HepG2 (cell line): ENCODE data around the gene TFAP2C.
"Not testable (repeated sequence)": the region's sequence is repeated elsewhere in the genome, so short reads cannot be mapped to it uniquely, and the experiment has no call there.

Experiments
- CTCF ChIP-seq: sonication (generic); formaldehyde crosslinking; IDR thresholded peaks from 2 replicates; pipeline ENCODE4 v1.5.0; 2020; ENCODE audit warnings: mild to moderate bottlenecking, missing genetic modification reagents, moderate library complexity
- MZF1 ChIP-seq: sonication (generic); formaldehyde crosslinking; IDR thresholded peaks from 2 replicates; pipeline ENCODE4 v1.8.1; 2023; ENCODE audit warnings: mild to moderate bottlenecking, missing genetic modification reagents, borderline replicate concordance
- NFYB ChIP-seq: sonication (generic); formaldehyde crosslinking; IDR thresholded peaks from 2 replicates; pipeline ENCODE4 v1.4.0; 2020; ENCODE audit warnings: missing genetic modification reagents
- POLR2AphosphoS5 ChIP-seq: IDR thresholded peaks from 2 replicates; pipeline ENCODE4 v1.6.1; 2012; ENCODE audit warnings: low read depth, low read length
- RAD21 ChIP-seq: fragments of 450-650 bp; formaldehyde crosslinking; IDR thresholded peaks from 2 replicates; pipeline ENCODE4 v1.5.0; 2020; ENCODE audit warnings: mild to moderate bottlenecking
- SMC3 ChIP-seq: IDR thresholded peaks from 2 replicates; pipeline ENCODE4 v1.6.1; 2011; ENCODE audit warnings: low read length, improper control_type of control experiment
- TERF1 ChIP-seq: sonication (generic); formaldehyde crosslinking; IDR thresholded peaks from 2 replicates; pipeline ENCODE4 v1.8.0; 2022; ENCODE audit warnings: mild to moderate bottlenecking, missing genetic modification reagents, moderate library complexity
- ZNF121 ChIP-seq: sonication (generic); formaldehyde crosslinking; IDR thresholded peaks from 2 replicates; pipeline ENCODE4 v1.5.0; 2020; ENCODE audit warnings: mild to moderate bottlenecking, missing genetic modification reagents
- ZNF646 ChIP-seq: sonication (generic); formaldehyde crosslinking; IDR thresholded peaks from 2 replicates; pipeline ENCODE4 v1.9.0; 2021; ENCODE audit warnings: mild to moderate bottlenecking, missing genetic modification reagents
- ZNF780A ChIP-seq: sonication (generic); formaldehyde crosslinking; IDR thresholded peaks from 2 replicates; pipeline ENCODE4 v1.8.0; 2022; ENCODE audit warnings: mild to moderate bottlenecking, missing genetic modification reagents, moderate library complexity
- TF ChIP-seq, protein P1 (sequence below): sonication (generic); formaldehyde crosslinking; IDR thresholded peaks from 2 replicates; pipeline ENCODE4 v1.4.0; 2020; ENCODE audit warnings: missing genetic modification reagents, borderline replicate concordance

DNA sequence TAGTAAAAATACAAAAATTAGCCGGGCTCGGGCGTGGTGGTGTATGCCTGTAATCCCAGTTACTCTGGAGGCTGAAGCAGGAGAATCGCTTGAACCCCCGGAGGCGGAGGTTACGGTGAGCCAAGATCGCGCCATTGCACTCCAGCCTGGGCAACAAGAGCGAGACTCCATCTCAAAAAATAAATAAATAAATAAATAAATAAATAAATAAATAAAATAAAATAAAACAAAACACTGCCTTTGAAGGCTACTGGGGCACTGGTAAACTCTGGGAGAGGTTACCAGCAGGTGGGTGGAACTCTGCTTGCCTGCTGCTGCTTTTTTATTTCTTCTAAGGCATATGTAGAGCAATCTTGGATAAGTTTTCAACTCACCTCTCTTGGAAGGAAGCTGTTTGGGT is 5.2 kb upstream of the TFAP2C start:
- not testable (repeated sequence) for TF ChIP-seq NFYB; ZNF780A (CRISPR knock-in tag); ZNF646; POLR2AphosphoS5; CTCF (CRISPR knock-in tag); MZF1; ZNF121 (CRISPR knock-in tag); TERF1 (CRISPR knock-in tag); SMC3; RAD21
- TF ChIP-seq, protein P1, sequence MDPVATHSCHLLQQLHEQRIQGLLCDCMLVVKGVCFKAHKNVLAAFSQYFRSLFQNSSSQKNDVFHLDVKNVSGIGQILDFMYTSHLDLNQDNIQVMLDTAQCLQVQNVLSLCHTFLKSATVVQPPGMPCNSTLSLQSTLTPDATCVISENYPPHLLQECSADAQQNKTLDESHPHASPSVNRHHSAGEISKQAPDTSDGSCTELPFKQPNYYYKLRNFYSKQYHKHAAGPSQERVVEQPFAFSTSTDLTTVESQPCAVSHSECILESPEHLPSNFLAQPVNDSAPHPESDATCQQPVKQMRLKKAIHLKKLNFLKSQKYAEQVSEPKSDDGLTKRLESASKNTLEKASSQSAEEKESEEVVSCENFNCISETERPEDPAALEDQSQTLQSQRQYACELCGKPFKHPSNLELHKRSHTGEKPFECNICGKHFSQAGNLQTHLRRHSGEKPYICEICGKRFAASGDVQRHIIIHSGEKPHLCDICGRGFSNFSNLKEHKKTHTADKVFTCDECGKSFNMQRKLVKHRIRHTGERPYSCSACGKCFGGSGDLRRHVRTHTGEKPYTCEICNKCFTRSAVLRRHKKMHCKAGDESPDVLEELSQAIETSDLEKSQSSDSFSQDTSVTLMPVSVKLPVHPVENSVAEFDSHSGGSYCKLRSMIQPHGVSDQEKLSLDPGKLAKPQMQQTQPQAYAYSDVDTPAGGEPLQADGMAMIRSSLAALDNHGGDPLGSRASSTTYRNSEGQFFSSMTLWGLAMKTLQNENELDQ (CRISPR knock-in tag): not testable (repeated sequence)
